H9 (cell line): ENCODE measurements around the gene TMEM169. TPM values are rescaled to one million over a fixed set of nuclear protein-coding genes. Genes with fewer than 3 reads are reported as not detected.

Experiments used
- DNase-seq: peaks from one replicate; pipeline ENCODE4 v3.0.0-alpha.2; 2017
- H2AFZ ChIP-seq: one replicate; pipeline ENCODE4 v1.6.1; 2013; ENCODE audit warnings: mild to moderate bottlenecking, low read length, control low read depth, moderate library complexity
- H2AK5ac ChIP-seq: 2 replicates; pipeline ENCODE4 v1.6.1; 2013; ENCODE audit warnings: low read length, control low read depth, mixed read lengths; ENCODE audit not compliant: insufficient read length
- H2BK120ac ChIP-seq: one replicate; pipeline ENCODE4 v1.6.1; 2013; ENCODE audit warnings: low read depth, mild to moderate bottlenecking, low read length, control low read depth, inconsistent platforms; ENCODE audit not compliant: poor library complexity, severe bottlenecking
- H2BK12ac ChIP-seq: 2 replicates; pipeline ENCODE4 v1.6.1; 2013; ENCODE audit warnings: low read length, control low read depth, mixed read lengths, low read depth; ENCODE audit not compliant: insufficient read length
- H2BK15ac ChIP-seq: 2 replicates; pipeline ENCODE4 v1.6.1; 2013; ENCODE audit warnings: low read depth, low read length, control low read depth
- H2BK20ac ChIP-seq: one replicate; pipeline ENCODE4 v1.6.1; 2013; ENCODE audit warnings: low read depth, mild to moderate bottlenecking, low read length, control low read depth, inconsistent platforms; ENCODE audit not compliant: poor library complexity, severe bottlenecking
- H2BK5ac ChIP-seq: 2 replicates; pipeline ENCODE4 v1.6.1; 2013; ENCODE audit warnings: low read length, control low read depth, mixed read lengths; ENCODE audit not compliant: insufficient read length
- H3K14ac ChIP-seq: 2 replicates; pipeline ENCODE4 v1.6.1; 2013; ENCODE audit warnings: low read length, control low read depth; ENCODE audit not compliant: insufficient read depth
- H3K18ac ChIP-seq: 2 replicates; pipeline ENCODE4 v1.6.1; 2013; ENCODE audit warnings: low read depth, mild to moderate bottlenecking, mixed read lengths, low read length, control low read depth; ENCODE audit not compliant: insufficient read length
- H3K23ac ChIP-seq: 2 replicates; pipeline ENCODE4 v1.6.1; 2013; ENCODE audit warnings: low read length, control low read depth, mixed read lengths, low read depth; ENCODE audit not compliant: insufficient read length
- H3K23me2 ChIP-seq: 2 replicates; pipeline ENCODE4 v1.6.1; 2013; ENCODE audit warnings: low read depth, mild to moderate bottlenecking, mixed read lengths, low read length, control low read depth; ENCODE audit not compliant: insufficient read length, poor library complexity, severe bottlenecking
- H3K27ac ChIP-seq: 2 replicates; pipeline ENCODE4 v1.5.1; 2013; ENCODE audit warnings: low read length, control low read depth, mixed read lengths, low read depth; ENCODE audit not compliant: insufficient read length
- H3K27me3 ChIP-seq: 2 replicates; pipeline ENCODE4 v1.6.1; 2013; ENCODE audit warnings: low read length, control low read depth, inconsistent platforms; ENCODE audit not compliant: insufficient read depth
- H3K4ac ChIP-seq: 2 replicates; pipeline ENCODE4 v1.6.1; 2013; ENCODE audit warnings: low read depth, mild to moderate bottlenecking, control low read depth, inconsistent platforms, low read length, moderate library complexity
- H3K4me1 ChIP-seq: 2 replicates; pipeline ENCODE4 v1.6.1; 2013; ENCODE audit warnings: low read length, control low read depth, inconsistent platforms; ENCODE audit not compliant: insufficient read depth
- H3K4me2 ChIP-seq: 2 replicates; pipeline ENCODE4 v1.6.1; 2013; ENCODE audit warnings: low read length, control low read depth, mixed read lengths; ENCODE audit not compliant: insufficient read length, insufficient read depth
- H3K56ac ChIP-seq: 2 replicates; pipeline ENCODE4 v1.6.1; 2013; ENCODE audit warnings: low read depth, mild to moderate bottlenecking, mixed read lengths, low read length, control low read depth; ENCODE audit not compliant: insufficient read length
- H3K79me1 ChIP-seq: 2 replicates; pipeline ENCODE4 v1.6.1; 2013; ENCODE audit warnings: low read depth, mild to moderate bottlenecking, moderate library complexity, low read length, control low read depth, inconsistent platforms; ENCODE audit not compliant: insufficient read depth, poor library complexity, severe bottlenecking
- H3K79me2 ChIP-seq: 2 replicates; pipeline ENCODE4 v1.6.1; 2013; ENCODE audit warnings: low read length, control low read depth, inconsistent platforms; ENCODE audit not compliant: insufficient read depth
- H3K9ac ChIP-seq: 2 replicates; pipeline ENCODE4 v1.6.1; 2013; ENCODE audit warnings: low read length, control low read depth, mixed read lengths; ENCODE audit not compliant: insufficient read length; ENCODE audit errors: extremely low read depth
- H3K9me3 ChIP-seq: one replicate; pipeline ENCODE4 v1.6.1; 2013; ENCODE audit warnings: low read depth, low read length, inconsistent platforms; ENCODE audit not compliant: control insufficient read depth
- H3T11ph ChIP-seq: one replicate; pipeline ENCODE4 v1.6.1; 2013; ENCODE audit warnings: mild to moderate bottlenecking, low read length, control low read depth, inconsistent platforms
- H4K20me1 ChIP-seq: one replicate; pipeline ENCODE4 v1.6.1; 2013; ENCODE audit not compliant: control insufficient read depth, insufficient read length, insufficient read depth
- H4K5ac ChIP-seq: 2 replicates; pipeline ENCODE4 v1.6.1; 2013; ENCODE audit warnings: low read depth, mild to moderate bottlenecking, mixed read lengths, low read length, control low read depth; ENCODE audit not compliant: insufficient read length
- H4K8ac ChIP-seq: replicated peaks from 2 replicates; pipeline ENCODE4 v1.6.1; 2013; ENCODE audit warnings: low read length, control low read depth, mixed read lengths, low read depth; ENCODE audit not compliant: insufficient read length
- H4K91ac ChIP-seq: 2 replicates; pipeline ENCODE4 v1.6.1; 2013; ENCODE audit warnings: low read depth, mild to moderate bottlenecking, moderate library complexity, mixed read lengths, low read length, control low read depth; ENCODE audit not compliant: insufficient read length
- H3K27ac Mint-ChIP-seq, 3 experiments: 2 replicates in 2 of 3; 3 replicates in 1 of 3; pipeline ENCODE4 v1.8.0; 2020 to 2021; ENCODE audit warnings: mixed read lengths in 3 of 3, mild to moderate bottlenecking in 1 of 3, moderate library complexity in 1 of 3
- H3K27me3 Mint-ChIP-seq: 2 replicates; pipeline ENCODE4 v1.8.0; 2021; ENCODE audit warnings: low read depth, mild to moderate bottlenecking, moderate library complexity, mixed read lengths
- H3K36me3 Mint-ChIP-seq, 3 experiments: 2 replicates in 2 of 3; 3 replicates in 1 of 3; pipeline ENCODE4 v1.8.0; 2020 to 2021; ENCODE audit warnings: low read depth in 3 of 3, mixed read lengths in 3 of 3; ENCODE audit not compliant: insufficient read depth in 1 of 3
- H3K4me1 Mint-ChIP-seq, 2 experiments: 2 replicates each; pipeline ENCODE4 v1.8.0; 2020; ENCODE audit warnings: mixed read lengths in 2 of 2
- H3K4me3 Mint-ChIP-seq, 2 experiments: 2 replicates in 1 of 2; 3 replicates in 1 of 2; pipeline ENCODE4 v1.8.0; 2020 to 2021; ENCODE audit warnings: mild to moderate bottlenecking in 2 of 2, mixed read lengths in 2 of 2, moderate library complexity in 1 of 2
- H3K9me3 Mint-ChIP-seq, 2 experiments: 2 replicates in 1 of 2; 3 replicates in 1 of 2; pipeline ENCODE4 v1.8.0; 2020; ENCODE audit warnings: mild to moderate bottlenecking in 2 of 2, mixed read lengths in 2 of 2, moderate library complexity in 1 of 2
- CTCF ChIP-seq: fragments of 200-600 bp; sonication (generic); conservative IDR thresholded peaks from 3 replicates; pipeline ENCODE4 v1.8.0; 2021; ENCODE audit warnings: antibody characterized with exemption, mild to moderate bottlenecking
- WGBS: extraction: QIAGEN DNeasy Blood & Tissue Kit; methylation state at CpG from one replicate; pipeline ENCODE4 v1.1.7; 2013; ENCODE audit warnings: missing lambda C conversion rate, low lambda C conversion rate, mixed read lengths; ENCODE audit not compliant: insufficient read length; ENCODE audit errors: extremely low coverage; 5-methylcytosine and 5-hydroxymethylcytosine counted together
- total RNA-seq: library from RNA; stranded (reverse); gene quantifications from 2 replicates; pipeline ENCODE4 v1.2.1, GENCODE V29; 2021

TMEM169 gene
- total RNA-seq, 1 experiment from 2014 or later = 1.0 TPM

GRCh38 chr2:216082117-216082711 lies 495 bp downstream of the TMEM169 start:
- Histone ChIP-seq H4K8ac (no peak overlapping the region), H3K79me2 (no peaks in the 10 kb centered on the region), H2BK12ac (no peak overlapping the region), H2BK15ac (no peak overlapping the region), H2BK20ac (no peak overlapping the region), H4K91ac (no peak overlapping the region), H3K27me3 (no peaks in the 10 kb centered on the region; the same call in 1 of the 2 replicates), H3K23ac (no peak overlapping the region), H3K27ac (no peak overlapping the region), H2BK120ac (no peak overlapping the region), H3K9me3 (no peaks in the 10 kb centered on the region), H2AFZ (no peak overlapping the region), H3K4me2 (peak overlapping the region; percentile 95), H3K18ac (no peak overlapping the region), H3K4me1 (peaks cover 12% of the 10 kb centered on the region), H3T11ph (no peak overlapping the region), H4K20me1 (no peaks in the 10 kb centered on the region), H3K4ac (no peak overlapping the region), H3K9ac (peak overlapping the region; percentile 90), H3K56ac (no peak overlapping the region), H2AK5ac (no peak overlapping the region), H3K23me2 (peaks cover 15% of the 10 kb centered on the region), H3K79me1 (no peaks in the 10 kb centered on the region), H2BK5ac (no peak overlapping the region), H3K14ac (peak overlapping the region; percentile 87), H4K5ac (peak overlapping the region; percentile 73)
- H3K4me3 Mint-ChIP-seq = peak overlapping the region; percentile 89 to 90
- DNase-seq = peak; percentile 33
- H3K27me3 Mint-ChIP-seq = no peaks in the 10 kb centered on the region; the same call in 1 of the 2 replicates
- peaks cover 0 to 3% (median 0%) of the 10 kb centered on the region in 3 experiments; a peak in 3 of 7 replicates for H3K36me3 Mint-ChIP-seq
- no peak for TF ChIP-seq CTCF
- no CpG with 5 or more reads among the region's 22 CpGs for WGBS
- peaks cover 31 to 37% of the 10 kb centered on the region in 2 experiments for H3K4me1 Mint-ChIP-seq
- peak overlapping the region; percentile 93 to 96 (median 94); a peak in 5 of 7 replicates for H3K27ac Mint-ChIP-seq
- no peaks in the 10 kb centered on the region for H3K9me3 Mint-ChIP-seq
